Measurements from ENCODE around the gene MAX. TPM values are rescaled to one million over a fixed set of nuclear protein-coding genes. Genes with fewer than 3 reads are reported as not detected.

MAX gene
- total and polyA plus RNA-seq, 9 of the 15 experiments (the other 6 are each of a cell fraction or from before 2014, with no cell fraction given) = 15.4 to 96.5 (median 51.6) TPM

DNA sequence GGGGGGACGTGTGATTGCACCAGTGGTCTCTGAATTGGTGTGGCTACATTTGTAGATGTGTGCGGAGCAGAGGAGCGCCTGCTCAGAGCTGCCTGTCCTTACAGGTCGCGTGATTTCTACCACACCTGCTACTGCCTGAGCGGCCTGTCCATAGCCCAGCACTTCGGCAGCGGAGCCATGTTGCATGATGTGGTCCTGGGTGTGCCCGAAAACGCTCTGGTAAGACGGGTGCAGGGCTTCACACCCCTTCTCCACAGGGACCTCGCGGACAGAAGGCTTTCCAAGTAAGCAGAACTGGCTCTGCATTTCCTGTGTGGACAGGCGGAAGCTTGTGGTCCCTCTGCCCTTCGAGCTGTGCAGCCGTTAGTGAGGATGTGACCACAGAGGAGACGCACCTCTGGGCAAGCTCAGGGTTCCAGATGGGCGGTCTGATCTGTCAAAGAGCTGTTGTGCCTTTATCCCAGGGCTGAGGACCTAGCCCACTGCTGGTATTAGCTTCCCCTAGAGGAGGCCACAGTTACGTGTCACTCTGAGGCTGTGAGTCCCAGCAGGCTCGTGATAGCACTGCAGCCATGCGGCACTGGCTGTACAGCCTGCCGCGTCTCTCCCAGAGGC lies 47.7 kb downstream of the MAX start:
- H3K27ac ChIP-seq (ENCODE audit: extremely low read depth, low read depth, low read length) = no peak overlapping the region
- no peaks in the 10 kb centered on the region for H4K20me1 ChIP-seq (replicated peaks; ENCODE audit: control insufficient read depth, insufficient read depth, low read length)
- H3K9ac ChIP-seq (ENCODE audit: insufficient read depth in 1 of 2, low read depth in 2 of 2, low read length in 2 of 2) = peak overlapping the region in 1 of 2 experiments; percentile 52; a peak in 2 of 4 replicates
- DNase-seq (ENCODE audit: extremely low read depth in 1 of 4, low spot score in 3 of 4) = no peak
- ChIA-PET POLR2A (interaction anchor here (1.0 kb wide), 2 partner anchors 10 to 35 kb away, joined by 3 to 4 read pairs; no protein-coding TSS in a partner anchor), CTCF (ENCODE audit: low intra/inter-chr PET ratio) (no interaction called here)
- 87% methylated on average over 17 of the region's 23 CpGs for WGBS (ENCODE audit: insufficient coverage, low coverage, missing lambda C conversion rate)
- in situ Hi-C loops (cut with MboI) = no loop called here
- no peak for FAIRE-seq
- no peaks in the 10 kb centered on the region for H3K27me3 ChIP-seq (ENCODE audit: control insufficient read depth in 2 of 2, insufficient read depth in 2 of 2, low read length in 2 of 2)
- H3K4me2 ChIP-seq (ENCODE audit: insufficient read depth, low read length) = no peak overlapping the region
- H2AFZ ChIP-seq (ENCODE audit: low read depth, low read length) = no peak overlapping the region
- intact Hi-C loops (cut with micrococcal nuclease) = no loop called here
- peaks cover 33% of the 10 kb centered on the region; the same call in 2 of the 3 replicates for H3K36me3 ChIP-seq (ENCODE audit: control insufficient read depth, insufficient read depth, low read length)
- no peaks in the 10 kb centered on the region for H3K79me2 ChIP-seq (ENCODE audit: control insufficient read depth, insufficient read depth, low read length)
- TF ChIP-seq ZNF780A (CRISPR knock-in tag; IDR thresholded peaks at IDR 0.05) = no peak
- TF ChIP-seq ZMIZ1 (IDR thresholded peaks at IDR 0.05; ENCODE audit: low read depth in 2 of 2, low read length in 2 of 2) = no peak
- no peak for TF ChIP-seq PHF8 (IDR thresholded peaks at IDR 0.05; ENCODE audit: borderline replicate concordance, low read length)
- no peak for TF ChIP-seq TFAM (CRISPR knock-in tag; conservative IDR thresholded peaks at IDR 0.05)
- H3K9me1 ChIP-seq (ENCODE audit: control insufficient read depth, insufficient read depth, low read length) = no peaks in the 10 kb centered on the region
- H3K4me1 ChIP-seq (replicated peaks in 1 of 2; ENCODE audit: control insufficient read depth in 2 of 2, insufficient read depth in 2 of 2, low read length in 2 of 2) = peaks cover 0 to 3% of the 10 kb centered on the region in 2 experiments; a peak in 3 of 5 replicates
- H3K9me3 ChIP-seq (replicated peaks; ENCODE audit: control insufficient read depth, insufficient read depth, low read depth, low read length) = no peaks in the 10 kb centered on the region
- BruUV-seq (replicated peaks) = no TSS peak
- peak; percentile 73 for ATAC-seq
- H3K4me3 ChIP-seq = no peak overlapping the region

Data from K562 (cell line).